Brain microvascular endothelial cell (primary cell): Measurements from ENCODE around the gene LRG1.

Source experiments
- DNase-seq: peaks from one replicate; pipeline ENCODE4 v3.0.0-alpha.2; 2020
- H3K27ac ChIP-seq: fragments of 250-450 bp; sonication (Bioruptor Pico); 2 replicates; pipeline ENCODE4 v1.5.1; 2020; ENCODE audit warnings: mild to moderate bottlenecking, moderate library complexity
- H3K27me3 ChIP-seq: fragments of 250-450 bp; sonication (Bioruptor Pico); replicated peaks from 2 replicates; pipeline ENCODE4 v1.5.1; 2020; ENCODE audit warnings: mild to moderate bottlenecking
- H3K36me3 ChIP-seq: fragments of 250-450 bp; sonication (Bioruptor Pico); replicated peaks from 2 replicates; pipeline ENCODE4 v1.5.1; 2020; ENCODE audit warnings: mild to moderate bottlenecking
- H3K4me3 ChIP-seq: 2 replicates; pipeline ENCODE4 v1.5.1; 2011; ENCODE audit warnings: low read depth, mild to moderate bottlenecking, control low read depth, low read length, moderate library complexity
- CTCF ChIP-seq: IDR thresholded peaks from 2 replicates; pipeline ENCODE4 v1.5.1; 2011; ENCODE audit warnings: low read depth, mild to moderate bottlenecking, moderate library complexity, low read length, control low read depth, inconsistent platforms; ENCODE audit errors: missing control alignments
- in situ Hi-C: cut with HindIII; loops from 2 replicates; pipeline ENCODE4 v1.10.0; 2017; ENCODE audit warnings: low sequenced_read_pairs, low pct_ligation_motif_present

Gene LRG1

GRCh38 chr19:4553775-4554174 is 13.9 kb upstream of the LRG1 start:
- Histone ChIP-seq H3K27me3 (no peaks in the 10 kb centered on the region), H3K4me3 (no peak overlapping the region), H3K36me3 (no peaks in the 10 kb centered on the region), H3K27ac (no peak overlapping the region)
- in situ Hi-C loops = no loop called here
- TF ChIP-seq CTCF = no peak
- no peak for DNase-seq

DNA sequence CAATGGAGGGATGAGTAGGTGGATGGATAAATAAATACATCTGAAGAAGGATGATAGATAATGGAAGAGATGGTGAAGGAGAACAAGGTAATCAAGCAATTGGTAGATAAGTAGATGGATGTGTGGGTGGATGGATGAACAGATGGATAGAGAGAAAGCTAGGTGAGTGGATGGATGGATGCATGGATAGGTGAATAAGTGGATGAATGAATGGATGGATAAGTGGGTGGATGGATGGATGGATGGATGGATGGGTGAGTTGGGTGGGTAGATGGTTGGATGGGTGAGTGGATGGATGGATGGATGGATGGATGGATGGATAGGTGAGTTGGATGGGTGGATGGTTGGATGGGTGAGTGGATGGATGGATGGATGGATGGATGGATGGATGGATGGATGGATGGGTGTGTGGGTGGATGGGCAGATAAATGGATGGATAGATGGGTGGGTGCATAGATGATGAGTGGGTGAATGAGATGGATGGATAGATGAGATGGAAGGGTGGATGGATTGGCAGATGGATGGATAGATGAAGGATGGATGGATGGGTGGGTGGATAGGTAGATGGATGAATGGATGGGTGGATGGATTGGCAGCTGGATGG is 13.4 kb upstream of the LRG1 start:
- H3K4me3 ChIP-seq = no peak overlapping the region
- H3K27ac ChIP-seq = no peak overlapping the region
- no peak for DNase-seq
- H3K27me3 ChIP-seq = no peaks in the 10 kb centered on the region
- no peak for TF ChIP-seq CTCF
- H3K36me3 ChIP-seq = no peaks in the 10 kb centered on the region
- in situ Hi-C loops = no loop called here

GRCh38 chr19:4552525-4552819 is 12.6 kb upstream of the LRG1 start:
- in situ Hi-C loops = no loop called here

GRCh38 chr19:4550479-4551050 is 10.7 kb upstream of the LRG1 start:
- no peaks in the 10 kb centered on the region for H3K36me3 ChIP-seq
- in situ Hi-C loops = no loop called here
- H3K27ac ChIP-seq = no peak overlapping the region
- DNase-seq = no peak
- H3K27me3 ChIP-seq = no peaks in the 10 kb centered on the region
- no peak for TF ChIP-seq CTCF
- no peak overlapping the region for H3K4me3 ChIP-seq

More at GRCh38 chr19:4552525-4552819, 12.6 kb upstream of the LRG1 start:
- no peaks in the 10 kb centered on the region for H3K36me3 ChIP-seq
- H3K27ac ChIP-seq = no peak overlapping the region
- DNase-seq = no peak
- no peak for TF ChIP-seq CTCF
- H3K27me3 ChIP-seq = no peaks in the 10 kb centered on the region
- H3K4me3 ChIP-seq = no peak overlapping the region

DNA sequence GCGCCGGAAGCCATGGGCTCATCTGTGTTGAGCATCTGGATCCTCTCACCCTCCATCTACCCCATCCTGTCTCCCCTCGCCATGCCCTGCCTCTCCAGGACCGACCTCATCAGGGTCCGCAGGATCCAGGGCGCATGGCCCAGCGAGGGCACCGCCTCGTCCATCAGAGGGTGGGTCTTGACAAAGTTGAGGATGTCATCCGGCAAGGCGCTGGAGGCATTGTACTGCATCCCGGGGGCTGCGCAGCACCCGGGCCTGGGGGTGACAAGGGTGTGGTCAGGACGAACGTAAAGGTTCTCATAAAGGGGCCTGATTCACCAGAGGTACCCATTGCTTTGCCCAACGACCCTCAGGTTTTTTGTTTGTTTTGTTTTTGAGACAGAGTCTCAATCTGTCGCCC is 10.2 kb upstream of the LRG1 start:
- TF ChIP-seq CTCF = no peak
- Histone ChIP-seq H3K4me3 (no peak overlapping the region), H3K27ac (no peak overlapping the region), H3K27me3 (no peaks in the 10 kb centered on the region), H3K36me3 (no peaks in the 10 kb centered on the region)
- no peak for DNase-seq
- in situ Hi-C loops = no loop called here

- Histone ChIP-seq H3K27me3 (no peaks in the 10 kb centered on the region), H3K36me3 (no peaks in the 10 kb centered on the region), H3K27ac (no peak overlapping the region), H3K4me3 (no peak overlapping the region)
- in situ Hi-C loops = no loop called here
- no peak for DNase-seq
- no peak for TF ChIP-seq CTCF
Observed at GRCh38 chr19:4548238-4548584, 8.4 kb upstream of the LRG1 start.
